ENCODE data around the gene CDKN2B-AS1. TPM values are rescaled to one million over a fixed set of nuclear protein-coding genes. Genes with fewer than 3 reads are reported as not detected.

CDKN2B-AS1 gene
- total RNA-seq, 1 donor from 2014 or later: 0.58 TPM

DNA sequence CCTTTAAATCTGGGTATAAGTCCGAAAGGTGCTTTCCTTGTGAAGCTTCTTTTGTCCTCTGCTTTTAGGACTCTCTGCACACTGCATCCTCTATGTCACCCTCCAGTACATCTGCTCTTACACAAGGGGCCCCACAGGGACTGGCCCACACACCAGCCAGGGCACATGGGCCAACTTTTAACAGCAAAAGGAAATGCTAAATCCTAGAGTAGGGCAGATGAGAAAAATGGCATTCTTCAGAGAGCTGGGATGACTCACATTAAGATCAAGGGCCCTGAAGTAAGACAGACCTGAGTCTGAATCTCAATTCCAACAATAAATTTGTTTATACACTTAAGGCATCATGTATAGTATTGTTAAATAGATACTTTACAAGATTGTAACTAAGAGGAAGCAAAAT lies 54.8 kb downstream of the CDKN2B-AS1 start:
- H3K36me3 Mint-ChIP-seq: no peaks in the 10 kb centered on the region
- no peaks in the 10 kb centered on the region for H3K27me3 Mint-ChIP-seq
- H3K4me3 Mint-ChIP-seq: no peak overlapping the region
- no peaks in the 10 kb centered on the region for H3K9me3 Mint-ChIP-seq
- TF ChIP-seq, protein P1, sequence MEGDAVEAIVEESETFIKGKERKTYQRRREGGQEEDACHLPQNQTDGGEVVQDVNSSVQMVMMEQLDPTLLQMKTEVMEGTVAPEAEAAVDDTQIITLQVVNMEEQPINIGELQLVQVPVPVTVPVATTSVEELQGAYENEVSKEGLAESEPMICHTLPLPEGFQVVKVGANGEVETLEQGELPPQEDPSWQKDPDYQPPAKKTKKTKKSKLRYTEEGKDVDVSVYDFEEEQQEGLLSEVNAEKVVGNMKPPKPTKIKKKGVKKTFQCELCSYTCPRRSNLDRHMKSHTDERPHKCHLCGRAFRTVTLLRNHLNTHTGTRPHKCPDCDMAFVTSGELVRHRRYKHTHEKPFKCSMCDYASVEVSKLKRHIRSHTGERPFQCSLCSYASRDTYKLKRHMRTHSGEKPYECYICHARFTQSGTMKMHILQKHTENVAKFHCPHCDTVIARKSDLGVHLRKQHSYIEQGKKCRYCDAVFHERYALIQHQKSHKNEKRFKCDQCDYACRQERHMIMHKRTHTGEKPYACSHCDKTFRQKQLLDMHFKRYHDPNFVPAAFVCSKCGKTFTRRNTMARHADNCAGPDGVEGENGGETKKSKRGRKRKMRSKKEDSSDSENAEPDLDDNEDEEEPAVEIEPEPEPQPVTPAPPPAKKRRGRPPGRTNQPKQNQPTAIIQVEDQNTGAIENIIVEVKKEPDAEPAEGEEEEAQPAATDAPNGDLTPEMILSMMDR (conservative IDR thresholded peaks at IDR 0.05): no peak
- H3K27ac Mint-ChIP-seq: no peak overlapping the region
- DNase-seq (ENCODE audit: extremely low spot score, unreplicated experiment): no peak
- H3K4me1 Mint-ChIP-seq (ENCODE audit: unreplicated experiment): peaks cover 14% of the 10 kb centered on the region

DNA sequence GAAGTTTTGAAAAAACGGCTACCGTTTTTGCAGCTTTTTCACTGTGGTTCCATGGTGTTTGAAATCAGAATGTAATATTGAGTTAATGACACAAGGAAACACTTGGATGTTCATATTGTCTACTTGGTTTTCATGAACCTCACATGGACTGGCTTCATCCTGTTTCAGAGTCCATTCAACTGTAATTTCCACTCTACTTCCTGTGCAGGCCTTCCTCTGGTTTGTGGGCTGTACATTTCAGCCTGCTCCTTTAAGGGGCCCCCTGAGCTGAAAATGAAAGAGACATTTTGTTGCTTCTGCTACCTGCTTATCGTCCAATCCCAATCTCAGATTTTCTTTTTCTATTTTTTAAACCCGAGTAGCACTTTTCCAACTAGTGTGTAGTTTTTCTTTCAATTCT lies 56.3 kb downstream of the CDKN2B-AS1 start:
- no peak overlapping the region for H3K27ac Mint-ChIP-seq
- H3K27me3 Mint-ChIP-seq: no peaks in the 10 kb centered on the region
- H3K36me3 Mint-ChIP-seq: no peaks in the 10 kb centered on the region
- H3K4me1 Mint-ChIP-seq (ENCODE audit: unreplicated experiment): peaks cover 14% of the 10 kb centered on the region
- no peak for DNase-seq (ENCODE audit: extremely low spot score, unreplicated experiment)
- TF ChIP-seq, protein P1 (conservative IDR thresholded peaks at IDR 0.05): no peak
- no peak overlapping the region for H3K4me3 Mint-ChIP-seq
- no peaks in the 10 kb centered on the region for H3K9me3 Mint-ChIP-seq

DNA sequence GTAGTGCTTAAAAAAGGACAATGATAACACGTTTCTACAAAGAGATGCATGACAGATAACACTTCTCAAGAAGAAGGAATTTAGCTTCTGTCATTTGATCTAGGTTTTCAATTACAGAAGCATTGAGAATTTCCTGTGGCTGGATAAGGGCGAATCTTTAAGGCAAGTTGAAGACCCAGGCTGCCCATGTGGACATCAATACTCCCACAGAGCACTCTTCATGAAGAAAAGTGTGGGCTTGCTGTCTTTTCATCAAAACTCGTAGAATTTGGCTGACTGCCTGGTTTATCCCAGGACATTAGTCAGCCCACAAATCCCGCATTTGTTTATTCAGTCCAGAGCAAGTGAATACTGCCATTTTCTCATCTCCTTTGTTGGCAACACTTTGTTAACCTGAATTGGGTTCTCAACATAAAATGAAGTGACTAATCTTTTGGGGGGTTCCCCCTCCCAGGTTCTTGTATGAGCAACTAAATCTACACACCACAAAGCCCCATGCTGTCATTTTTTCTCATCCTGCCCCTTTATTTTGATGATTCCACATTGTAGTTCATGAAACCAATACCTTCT lies 57.9 kb downstream of the CDKN2B-AS1 start:
- Mint-ChIP-seq H3K27me3 (no peaks in the 10 kb centered on the region), H3K9me3 (no peaks in the 10 kb centered on the region), H3K36me3 (no peaks in the 10 kb centered on the region), H3K4me3 (no peak overlapping the region), H3K4me1 (ENCODE audit: unreplicated experiment) (peaks cover 14% of the 10 kb centered on the region), H3K27ac (no peak overlapping the region)
- DNase-seq (ENCODE audit: extremely low spot score, unreplicated experiment): no peak
- TF ChIP-seq, protein P1 (conservative IDR thresholded peaks at IDR 0.05): no peak

DNA sequence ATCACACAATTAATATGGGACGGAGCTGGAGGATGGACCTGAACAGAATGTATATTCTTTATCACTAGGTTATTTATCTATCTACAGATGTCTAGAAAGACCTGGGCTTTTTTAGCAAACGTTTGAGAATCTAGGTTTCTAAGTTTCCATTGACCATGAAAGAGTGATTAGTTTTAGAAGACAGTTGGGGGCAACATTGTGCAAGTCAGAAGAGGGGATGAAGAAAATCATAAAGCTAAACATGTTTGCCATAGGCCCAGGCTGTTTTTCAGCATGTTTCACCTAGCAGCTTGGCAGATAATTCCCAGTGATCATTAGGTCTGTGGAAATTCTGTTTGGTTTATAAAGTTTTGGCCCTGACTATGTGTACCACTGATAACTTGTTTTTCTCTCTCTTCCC lies 58.6 kb downstream of the CDKN2B-AS1 start:
- H3K9me3 Mint-ChIP-seq: no peaks in the 10 kb centered on the region
- H3K27me3 Mint-ChIP-seq: no peaks in the 10 kb centered on the region
- peaks cover 14% of the 10 kb centered on the region for H3K4me1 Mint-ChIP-seq (ENCODE audit: unreplicated experiment)
- no peak overlapping the region for H3K27ac Mint-ChIP-seq
- TF ChIP-seq, protein P1 (conservative IDR thresholded peaks at IDR 0.05): no peak
- DNase-seq (ENCODE audit: extremely low spot score, unreplicated experiment): no peak
- H3K4me3 Mint-ChIP-seq: no peak overlapping the region
- no peaks in the 10 kb centered on the region for H3K36me3 Mint-ChIP-seq

DNA sequence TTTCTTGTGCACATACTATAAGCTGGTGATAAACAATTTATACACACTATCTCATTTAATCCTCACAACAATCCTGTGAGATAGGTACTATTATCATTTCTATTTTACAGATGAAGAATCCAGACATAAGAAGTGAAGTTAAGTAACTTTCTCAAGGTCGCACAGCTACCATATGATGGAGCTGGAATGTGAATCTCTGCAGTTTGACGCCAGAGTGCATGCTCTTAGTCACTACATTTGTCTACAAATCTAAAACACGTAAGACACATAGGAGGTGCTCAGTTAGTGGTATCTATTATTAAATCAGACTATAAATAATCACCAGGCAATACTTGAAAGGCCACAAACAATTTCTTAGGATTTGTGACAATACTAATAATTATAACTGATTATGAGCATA lies 59.5 kb downstream of the CDKN2B-AS1 start:
- DNase-seq (ENCODE audit: extremely low spot score, unreplicated experiment): no peak
- H3K27ac Mint-ChIP-seq: no peak overlapping the region
- H3K9me3 Mint-ChIP-seq: no peaks in the 10 kb centered on the region
- H3K4me3 Mint-ChIP-seq: no peak overlapping the region
- H3K36me3 Mint-ChIP-seq: no peaks in the 10 kb centered on the region
- H3K4me1 Mint-ChIP-seq (ENCODE audit: unreplicated experiment): peaks cover 14% of the 10 kb centered on the region
- no peaks in the 10 kb centered on the region for H3K27me3 Mint-ChIP-seq
- TF ChIP-seq, protein P1 (conservative IDR thresholded peaks at IDR 0.05): no peak

DNA sequence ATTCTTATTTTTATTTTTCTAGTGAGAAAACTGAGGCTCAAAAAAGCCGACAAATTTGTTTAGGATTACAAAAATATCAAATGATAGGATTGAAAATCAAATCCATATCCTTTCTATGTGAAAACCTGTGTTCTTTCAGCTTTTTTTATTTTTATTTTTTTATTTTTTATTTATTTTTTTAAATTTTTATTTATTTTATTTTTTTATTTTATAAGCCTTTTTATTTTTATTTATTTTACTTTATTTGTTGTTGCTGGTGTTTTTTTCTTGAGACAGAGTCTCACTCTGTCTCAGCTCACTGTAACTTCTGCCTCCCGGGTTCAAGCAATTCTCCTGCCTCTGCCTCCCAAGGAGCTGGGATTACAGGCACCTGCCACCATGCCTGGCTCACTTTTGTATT lies 59.9 kb downstream of the CDKN2B-AS1 start:
- TF ChIP-seq, protein P1 (conservative IDR thresholded peaks at IDR 0.05): no peak
- Mint-ChIP-seq H3K27ac (no peak overlapping the region), H3K4me3 (no peak overlapping the region), H3K27me3 (no peaks in the 10 kb centered on the region), H3K4me1 (ENCODE audit: unreplicated experiment) (peaks cover 14% of the 10 kb centered on the region), H3K36me3 (no peaks in the 10 kb centered on the region), H3K9me3 (no peaks in the 10 kb centered on the region)
- DNase-seq (ENCODE audit: extremely low spot score, unreplicated experiment): no peak

Data from type B pancreatic cell (in vitro differentiated cells).